ENCODE data around the gene MRPL36.

DNA sequence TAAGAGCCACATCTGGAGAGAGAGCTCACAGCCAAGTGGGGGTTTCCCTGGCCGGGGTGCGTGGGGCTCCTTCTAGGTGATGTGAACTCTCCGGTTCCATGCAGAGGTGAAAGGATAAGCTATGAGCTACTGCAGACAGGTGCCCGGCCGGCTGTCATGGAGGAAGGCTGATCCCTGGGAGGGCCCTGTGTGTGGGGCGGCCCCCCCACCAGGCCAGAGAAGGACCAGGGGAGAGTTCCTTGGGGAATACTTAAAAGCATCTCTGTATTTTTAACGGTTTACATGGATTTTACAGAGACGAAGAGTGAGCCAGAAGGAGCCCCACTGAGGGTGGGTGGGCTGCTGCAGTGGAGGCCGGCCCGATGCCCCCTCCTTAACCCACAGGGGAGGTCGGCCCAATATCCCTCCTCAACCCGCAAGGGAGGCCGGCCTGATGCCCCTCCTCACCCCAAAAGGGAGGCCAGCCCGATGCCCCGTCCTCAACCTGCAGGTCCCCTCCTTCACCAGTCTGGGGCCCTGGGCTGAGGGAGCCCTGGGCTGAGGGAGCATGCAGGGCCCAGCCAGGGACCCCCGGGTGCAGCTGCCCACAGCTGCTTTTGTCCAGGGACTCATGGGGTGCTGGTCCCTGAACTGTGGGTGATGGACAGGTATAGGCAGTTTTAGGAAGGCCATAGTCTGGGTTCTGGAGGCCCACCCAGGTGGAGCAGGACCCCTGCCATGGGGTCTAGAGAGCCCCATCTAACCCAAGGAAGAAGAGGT, 31.9 kb downstream of the MRPL36 start:
- TF ChIP-seq CTCF (IDR thresholded peaks at IDR 0.05) (no peak), POLR2A (IDR thresholded peaks at IDR 0.05) (no peak), EP300 (IDR thresholded peaks at IDR 0.05) (no peak), POLR2AphosphoS5 (IDR thresholded peaks at IDR 0.05) (no peak)

Measured in gastroesophageal sphincter (tissue), 3 donors.